Daoy (cell line): ENCODE measurements around the gene MUC5AC. TPM values are rescaled to one million over a fixed set of nuclear protein-coding genes. Genes with fewer than 3 reads are reported as not detected.
"Not testable (repeated sequence)": the region's sequence is repeated elsewhere in the genome, so short reads cannot be mapped to it uniquely, and the experiment has no call there.

Experiments
- DNase-seq: peaks from one replicate; pipeline ENCODE4 v3.0.0-alpha.2; 2015; ENCODE audit warnings: low read depth
- total RNA-seq: library from RNA; depleted of rRNA; stranded (reverse); fragments of >200 nt; shearing (Covaris generic); gene quantifications from 2 replicates; pipeline ENCODE4 v1.2.3, GENCODE V29; 2014; rRNA removed

MUC5AC gene
- total RNA-seq, 1 experiment from 2014 or later: not detected

GRCh38 chr11:1236316-1237127, 78.8 kb downstream of the MUC5AC start:
- DNase-seq: no peak

- DNase-seq: no peak
Observed at GRCh38 chr11:1237128-1237580, 79.4 kb downstream of the MUC5AC start.

DNA sequence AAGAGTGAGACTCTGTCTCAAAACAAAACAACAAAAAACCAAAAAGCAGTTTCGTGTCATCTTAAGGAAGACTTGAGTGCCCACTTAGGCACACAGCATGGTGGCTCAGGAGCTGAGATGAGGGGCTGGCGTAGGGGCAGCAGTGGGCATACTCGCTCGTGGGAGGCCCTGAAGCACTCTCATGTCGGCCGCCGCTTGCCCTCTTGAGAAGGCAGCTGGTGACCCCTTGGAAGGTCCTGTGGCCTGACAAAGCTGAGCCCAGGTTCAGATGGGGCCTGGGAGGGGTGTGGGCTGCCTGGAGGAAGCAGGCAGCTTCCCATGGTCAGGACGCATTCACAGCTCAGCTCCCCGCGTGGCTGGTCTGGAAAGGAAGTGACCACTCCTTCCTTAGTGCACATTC, 80.1 kb downstream of the MUC5AC start:
- no peak for DNase-seq

- peak; percentile 27 for DNase-seq
Observed at GRCh38 chr11:1238767-1239595, 81.2 kb downstream of the MUC5AC start.

DNA sequence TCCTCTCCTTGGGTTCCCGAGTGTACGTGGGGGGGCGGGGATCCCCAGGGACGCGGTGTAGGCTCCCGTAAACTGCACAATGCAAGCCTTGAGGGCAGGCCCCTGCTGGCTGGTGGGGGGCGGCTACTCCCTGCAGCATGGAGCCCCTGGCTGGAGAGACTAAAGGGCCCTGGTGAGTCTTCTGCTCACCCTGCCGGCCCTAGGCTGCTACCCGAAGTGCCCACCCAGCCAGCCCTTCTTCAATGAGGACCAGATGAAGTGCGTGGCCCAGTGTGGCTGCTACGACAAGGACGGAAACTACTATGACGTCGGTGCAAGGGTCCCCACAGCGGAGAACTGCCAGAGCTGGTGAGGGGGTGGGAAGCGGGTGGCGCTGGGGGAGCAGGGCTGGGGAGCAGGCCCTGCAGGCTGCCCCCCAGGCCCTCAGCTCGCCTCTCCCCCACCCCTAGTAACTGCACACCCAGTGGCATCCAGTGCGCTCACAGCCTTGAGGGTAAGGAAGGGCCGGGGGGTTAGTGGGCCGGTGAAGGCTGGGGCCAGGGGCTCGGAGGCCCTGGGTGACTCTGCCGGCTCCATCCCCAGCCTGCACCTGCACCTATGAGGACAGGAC, 81.9 kb downstream of the MUC5AC start:
- no peak for DNase-seq

DNA sequence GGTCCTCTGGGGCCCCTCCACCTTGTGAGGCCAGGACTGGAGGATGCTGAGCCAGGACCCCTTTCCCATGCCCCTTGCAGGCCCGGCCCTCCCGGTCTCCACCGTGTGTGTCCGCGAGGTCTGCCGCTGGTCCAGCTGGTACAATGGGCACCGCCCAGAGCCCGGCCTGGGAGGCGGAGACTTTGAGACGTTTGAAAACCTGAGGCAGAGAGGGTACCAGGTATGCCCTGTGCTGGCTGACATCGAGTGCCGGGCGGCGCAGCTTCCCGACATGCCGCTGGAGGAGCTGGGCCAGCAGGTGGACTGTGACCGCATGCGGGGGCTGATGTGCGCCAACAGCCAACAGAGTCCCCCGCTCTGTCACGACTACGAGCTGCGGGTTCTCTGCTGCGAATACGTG, 83.0 kb downstream of the MUC5AC start:
- DNase-seq: no peak

- no peak for DNase-seq
Observed at GRCh38 chr11:1241706-1242105, 84.0 kb downstream of the MUC5AC start.

- DNase-seq: no peak
Observed at GRCh38 chr11:1242289-1242688, 84.5 kb downstream of the MUC5AC start.

DNA sequence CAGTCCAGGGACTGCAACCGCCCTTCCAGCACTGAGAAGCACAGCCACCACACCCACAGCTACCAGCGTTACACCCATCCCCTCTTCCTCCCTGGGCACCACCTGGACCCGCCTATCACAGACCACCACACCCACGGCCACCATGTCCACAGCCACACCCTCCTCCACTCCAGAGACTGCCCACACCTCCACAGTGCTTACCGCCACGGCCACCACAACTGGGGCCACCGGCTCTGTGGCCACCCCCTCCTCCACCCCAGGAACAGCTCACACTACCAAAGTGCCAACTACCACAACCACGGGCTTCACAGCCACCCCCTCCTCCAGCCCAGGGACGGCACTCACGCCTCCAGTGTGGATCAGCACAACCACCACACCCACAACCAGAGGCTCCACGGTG, 85.0 kb downstream of the MUC5AC start:
- DNase-seq: not testable (repeated sequence)

GRCh38 chr11:1243521-1243920, 85.8 kb downstream of the MUC5AC start:
- DNase-seq: not testable (repeated sequence)

DNA sequence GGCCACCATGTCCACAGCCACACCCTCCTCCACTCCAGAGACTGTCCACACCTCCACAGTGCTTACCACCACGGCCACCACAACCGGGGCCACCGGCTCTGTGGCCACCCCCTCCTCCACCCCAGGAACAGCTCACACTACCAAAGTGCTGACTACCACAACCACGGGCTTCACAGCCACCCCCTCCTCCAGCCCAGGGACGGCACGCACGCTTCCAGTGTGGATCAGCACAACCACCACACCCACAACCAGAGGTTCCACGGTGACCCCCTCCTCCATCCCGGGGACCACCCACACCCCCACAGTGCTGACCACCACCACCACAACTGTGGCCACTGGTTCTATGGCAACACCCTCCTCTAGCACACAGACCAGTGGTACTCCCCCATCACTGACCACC, 86.8 kb downstream of the MUC5AC start:
- not testable (repeated sequence) for DNase-seq

DNA sequence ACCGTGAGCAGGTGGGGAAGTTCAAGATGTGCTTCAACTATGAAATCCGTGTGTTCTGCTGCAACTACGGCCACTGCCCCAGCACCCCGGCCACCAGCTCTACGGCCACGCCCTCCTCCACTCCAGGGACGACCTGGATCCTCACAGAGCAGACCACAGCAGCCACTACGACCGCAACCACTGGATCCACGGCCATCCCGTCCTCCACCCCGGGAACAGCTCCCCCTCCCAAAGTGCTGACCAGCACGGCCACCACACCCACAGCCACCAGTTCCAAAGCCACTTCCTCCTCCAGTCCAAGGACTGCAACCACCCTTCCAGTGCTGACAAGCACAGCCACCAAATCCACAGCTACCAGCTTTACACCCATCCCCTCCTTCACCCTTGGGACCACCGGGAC, 88.0 kb downstream of the MUC5AC start:
- DNase-seq: not testable (repeated sequence)

DNA sequence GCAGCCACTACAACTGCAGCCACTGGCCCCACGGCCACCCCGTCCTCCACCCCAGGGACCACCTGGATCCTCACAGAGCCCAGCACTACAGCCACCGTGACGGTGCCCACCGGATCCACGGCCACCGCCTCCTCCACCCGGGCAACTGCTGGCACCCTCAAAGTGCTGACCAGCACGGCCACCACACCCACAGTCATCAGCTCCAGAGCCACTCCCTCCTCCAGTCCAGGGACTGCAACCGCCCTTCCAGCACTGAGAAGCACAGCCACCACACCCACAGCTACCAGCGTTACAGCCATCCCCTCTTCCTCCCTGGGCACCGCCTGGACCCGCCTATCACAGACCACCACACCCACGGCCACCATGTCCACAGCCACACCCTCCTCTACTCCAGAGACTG, 88.5 kb downstream of the MUC5AC start:
- DNase-seq: not testable (repeated sequence)

DNA sequence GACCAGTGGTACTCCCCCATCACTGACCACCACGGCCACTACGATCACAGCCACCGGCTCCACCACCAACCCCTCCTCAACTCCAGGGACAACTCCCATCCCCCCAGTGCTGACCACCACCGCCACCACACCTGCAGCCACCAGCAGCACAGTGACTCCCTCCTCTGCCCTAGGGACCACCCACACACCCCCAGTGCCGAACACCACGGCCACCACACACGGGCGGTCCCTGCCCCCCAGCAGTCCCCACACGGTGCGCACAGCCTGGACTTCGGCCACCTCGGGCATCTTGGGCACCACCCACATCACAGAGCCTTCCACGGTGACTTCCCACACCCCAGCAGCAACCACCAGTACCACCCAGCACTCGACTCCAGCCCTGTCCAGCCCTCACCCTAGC, 89.3 kb downstream of the MUC5AC start:
- DNase-seq: not testable (repeated sequence)

DNA sequence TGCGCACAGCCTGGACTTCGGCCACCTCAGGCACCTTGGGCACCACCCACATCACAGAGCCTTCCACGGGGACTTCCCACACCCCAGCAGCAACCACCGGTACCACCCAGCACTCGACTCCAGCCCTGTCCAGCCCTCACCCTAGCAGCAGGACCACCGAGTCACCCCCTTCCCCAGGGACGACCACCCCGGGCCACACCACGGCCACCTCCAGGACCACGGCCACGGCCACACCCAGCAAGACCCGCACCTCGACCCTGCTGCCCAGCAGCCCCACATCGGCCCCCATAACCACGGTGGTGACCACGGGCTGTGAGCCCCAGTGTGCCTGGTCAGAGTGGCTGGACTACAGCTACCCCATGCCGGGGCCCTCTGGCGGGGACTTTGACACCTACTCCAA, 91.2 kb downstream of the MUC5AC start:
- DNase-seq: not testable (repeated sequence)

DNA sequence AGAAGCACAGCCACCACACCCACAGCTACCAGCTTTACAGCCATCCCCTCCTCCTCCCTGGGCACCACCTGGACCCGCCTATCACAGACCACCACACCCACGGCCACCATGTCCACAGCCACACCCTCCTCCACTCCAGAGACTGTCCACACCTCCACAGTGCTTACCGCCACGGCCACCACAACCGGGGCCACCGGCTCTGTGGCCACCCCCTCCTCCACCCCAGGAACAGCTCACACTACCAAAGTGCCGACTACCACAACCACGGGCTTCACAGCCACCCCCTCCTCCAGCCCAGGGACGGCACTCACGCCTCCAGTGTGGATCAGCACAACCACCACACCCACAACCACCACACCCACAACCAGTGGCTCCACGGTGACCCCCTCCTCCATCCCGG, 92.7 kb downstream of the MUC5AC start:
- DNase-seq: not testable (repeated sequence)

Other genes starting within 250 kb of the MUC5AC start
- gene CHID1, start 247.1 kb upstream of the MUC5AC start, total RNA-seq: 38.5 TPM in 2 replicates
- gene AP2A2, start 232.1 kb upstream of the MUC5AC start, total RNA-seq: 14.3 and 15.8 TPM in 2 replicates
- not detected in 2 replicates for gene MUC6, start 121.2 kb upstream of the MUC5AC start, total RNA-seq
- gene MUC2, start 83.1 kb upstream of the MUC5AC start, total RNA-seq: not detected in 2 replicates
- not detected in 2 replicates for gene MUC5B, start 65.1 kb downstream of the MUC5AC start, total RNA-seq
- gene TOLLIP, start 151.7 kb downstream of the MUC5AC start, total RNA-seq: 7.6 and 16.3 TPM in 2 replicates
- gene BRSK2, start 232.0 kb downstream of the MUC5AC start, total RNA-seq: 0.17 TPM in 1 of 2 replicates, not detected in the other